ENCODE data around the gene TMX3.

TMX3 gene

GRCh38 chr18:68703326-68703725 is 11.6 kb downstream of the TMX3 start:
- Histone ChIP-seq H3K9ac (ENCODE audit: low read depth, low read length) (no peak overlapping the region), H3K36me3 (ENCODE audit: insufficient read depth, low read depth, low read length) (peaks cover 73% of the 10 kb centered on the region), H3K27me3 (ENCODE audit: insufficient read depth, low read length) (no peaks in the 10 kb centered on the region), H3K4me3 (ENCODE audit: low read length) (no peak overlapping the region), H3K27ac (ENCODE audit: low read length) (no peak overlapping the region), H3K9me3 (ENCODE audit: insufficient read depth, low read depth, low read length) (no peaks in the 10 kb centered on the region), H3K4me1 (ENCODE audit: insufficient read depth, low read length) (no peaks in the 10 kb centered on the region)

GRCh38 chr18:68701353-68701752 is 13.6 kb downstream of the TMX3 start:
- H3K4me1 ChIP-seq (ENCODE audit: insufficient read depth, low read length): no peaks in the 10 kb centered on the region
- no peak overlapping the region for H3K4me3 ChIP-seq (ENCODE audit: low read length)
- peaks cover 74% of the 10 kb centered on the region for H3K36me3 ChIP-seq (ENCODE audit: insufficient read depth, low read depth, low read length)
- no peak overlapping the region for H3K9ac ChIP-seq (ENCODE audit: low read depth, low read length)
- H3K27ac ChIP-seq (ENCODE audit: low read length): no peak overlapping the region
- no peaks in the 10 kb centered on the region for H3K9me3 ChIP-seq (ENCODE audit: insufficient read depth, low read depth, low read length)
- H3K27me3 ChIP-seq (ENCODE audit: insufficient read depth, low read length): no peaks in the 10 kb centered on the region

GRCh38 chr18:68699043-68699442 is 15.9 kb downstream of the TMX3 start:
- H3K27ac ChIP-seq (ENCODE audit: low read length): no peak overlapping the region
- no peak overlapping the region for H3K4me3 ChIP-seq (ENCODE audit: low read length)
- no peaks in the 10 kb centered on the region for H3K9me3 ChIP-seq (ENCODE audit: insufficient read depth, low read depth, low read length)
- H3K9ac ChIP-seq (ENCODE audit: low read depth, low read length): no peak overlapping the region
- no peaks in the 10 kb centered on the region for H3K4me1 ChIP-seq (ENCODE audit: insufficient read depth, low read length)
- peaks cover 74% of the 10 kb centered on the region for H3K36me3 ChIP-seq (ENCODE audit: insufficient read depth, low read depth, low read length)
- H3K27me3 ChIP-seq (ENCODE audit: insufficient read depth, low read length): no peaks in the 10 kb centered on the region

GRCh38 chr18:68696937-68697336 is 18.0 kb downstream of the TMX3 start:
- Histone ChIP-seq H3K27me3 (ENCODE audit: insufficient read depth, low read length) (no peaks in the 10 kb centered on the region), H3K4me3 (ENCODE audit: low read length) (no peak overlapping the region), H3K9me3 (ENCODE audit: insufficient read depth, low read depth, low read length) (no peaks in the 10 kb centered on the region), H3K27ac (ENCODE audit: low read length) (no peak overlapping the region), H3K36me3 (ENCODE audit: insufficient read depth, low read depth, low read length) (peaks cover 76% of the 10 kb centered on the region), H3K9ac (ENCODE audit: low read depth, low read length) (no peak overlapping the region), H3K4me1 (ENCODE audit: insufficient read depth, low read length) (no peaks in the 10 kb centered on the region)

- peaks cover 82% of the 10 kb centered on the region for H3K36me3 ChIP-seq (ENCODE audit: insufficient read depth, low read depth, low read length)
- H3K9ac ChIP-seq (ENCODE audit: low read depth, low read length): no peak overlapping the region
These were observed 20.6 kb downstream of the TMX3 start for GRCh38 chr18:68694316-68694715.

GRCh38 chr18:68693091-68693815 is 21.7 kb downstream of the TMX3 start:
- no peaks in the 10 kb centered on the region for H3K4me1 ChIP-seq (ENCODE audit: insufficient read depth, low read length)
- no peaks in the 10 kb centered on the region for H3K9me3 ChIP-seq (ENCODE audit: insufficient read depth, low read depth, low read length)
- no peaks in the 10 kb centered on the region for H3K27me3 ChIP-seq (ENCODE audit: insufficient read depth, low read length)
- H3K9ac ChIP-seq (ENCODE audit: low read depth, low read length): no peak overlapping the region
- H3K36me3 ChIP-seq (ENCODE audit: insufficient read depth, low read depth, low read length): peaks cover 82% of the 10 kb centered on the region
- no peak overlapping the region for H3K27ac ChIP-seq (ENCODE audit: low read length)
- no peak overlapping the region for H3K4me3 ChIP-seq (ENCODE audit: low read length)

More at GRCh38 chr18:68694316-68694715, 20.6 kb downstream of the TMX3 start:
- Histone ChIP-seq H3K4me3 (ENCODE audit: low read length) (no peak overlapping the region), H3K9me3 (ENCODE audit: insufficient read depth, low read depth, low read length) (no peaks in the 10 kb centered on the region), H3K27me3 (ENCODE audit: insufficient read depth, low read length) (no peaks in the 10 kb centered on the region), H3K4me1 (ENCODE audit: insufficient read depth, low read length) (no peaks in the 10 kb centered on the region), H3K27ac (ENCODE audit: low read length) (no peak overlapping the region)

GRCh38 chr18:68679528-68679927 is 35.4 kb downstream of the TMX3 start:
- H3K4me1 ChIP-seq (ENCODE audit: insufficient read depth, low read length): no peaks in the 10 kb centered on the region
- H3K27ac ChIP-seq (ENCODE audit: low read length): no peak overlapping the region
- peaks cover 90% of the 10 kb centered on the region for H3K36me3 ChIP-seq (ENCODE audit: insufficient read depth, low read depth, low read length)
- H3K9me3 ChIP-seq (ENCODE audit: insufficient read depth, low read depth, low read length): no peaks in the 10 kb centered on the region
- no peak overlapping the region for H3K9ac ChIP-seq (ENCODE audit: low read depth, low read length)
- no peaks in the 10 kb centered on the region for H3K27me3 ChIP-seq (ENCODE audit: insufficient read depth, low read length)
- no peak overlapping the region for H3K4me3 ChIP-seq (ENCODE audit: low read length)

GRCh38 chr18:68676913-68677312 is 38.0 kb downstream of the TMX3 start:
- H3K9ac ChIP-seq (ENCODE audit: low read depth, low read length): no peak overlapping the region
- H3K27ac ChIP-seq (ENCODE audit: low read length): no peak overlapping the region
- H3K4me1 ChIP-seq (ENCODE audit: insufficient read depth, low read length): no peaks in the 10 kb centered on the region
- H3K9me3 ChIP-seq (ENCODE audit: insufficient read depth, low read depth, low read length): no peaks in the 10 kb centered on the region
- H3K4me3 ChIP-seq (ENCODE audit: low read length): no peak overlapping the region
- H3K36me3 ChIP-seq (ENCODE audit: insufficient read depth, low read depth, low read length): peaks cover 70% of the 10 kb centered on the region
- H3K27me3 ChIP-seq (ENCODE audit: insufficient read depth, low read length): no peaks in the 10 kb centered on the region

- no peak overlapping the region for H3K9ac ChIP-seq (ENCODE audit: low read depth, low read length)
- no peak overlapping the region for H3K4me3 ChIP-seq (ENCODE audit: low read length)
- no peaks in the 10 kb centered on the region for H3K4me1 ChIP-seq (ENCODE audit: insufficient read depth, low read length)
- no peak overlapping the region for H3K27ac ChIP-seq (ENCODE audit: low read length)
- H3K36me3 ChIP-seq (ENCODE audit: insufficient read depth, low read depth, low read length): no peaks in the 10 kb centered on the region
- H3K27me3 ChIP-seq (ENCODE audit: insufficient read depth, low read length): no peaks in the 10 kb centered on the region
- no peaks in the 10 kb centered on the region for H3K9me3 ChIP-seq (ENCODE audit: insufficient read depth, low read depth, low read length)
These were observed 47.8 kb downstream of the TMX3 start for GRCh38 chr18:68667121-68667520.

GRCh38 chr18:68666381-68666780 is 48.5 kb downstream of the TMX3 start:
- no peaks in the 10 kb centered on the region for H3K4me1 ChIP-seq (ENCODE audit: insufficient read depth, low read length)
- no peaks in the 10 kb centered on the region for H3K27me3 ChIP-seq (ENCODE audit: insufficient read depth, low read length)
- no peak overlapping the region for H3K27ac ChIP-seq (ENCODE audit: low read length)
- H3K9ac ChIP-seq (ENCODE audit: low read depth, low read length): no peak overlapping the region
- no peaks in the 10 kb centered on the region for H3K9me3 ChIP-seq (ENCODE audit: insufficient read depth, low read depth, low read length)
- H3K4me3 ChIP-seq (ENCODE audit: low read length): no peak overlapping the region
- H3K36me3 ChIP-seq (ENCODE audit: insufficient read depth, low read depth, low read length): no peaks in the 10 kb centered on the region

- H3K36me3 ChIP-seq (ENCODE audit: insufficient read depth, low read depth, low read length): no peaks in the 10 kb centered on the region
- H3K4me3 ChIP-seq (ENCODE audit: low read length): no peak overlapping the region
- H3K9me3 ChIP-seq (ENCODE audit: insufficient read depth, low read depth, low read length): no peaks in the 10 kb centered on the region
- no peaks in the 10 kb centered on the region for H3K4me1 ChIP-seq (ENCODE audit: insufficient read depth, low read length)
- H3K27ac ChIP-seq (ENCODE audit: low read length): no peak overlapping the region
- no peaks in the 10 kb centered on the region for H3K27me3 ChIP-seq (ENCODE audit: insufficient read depth, low read length)
- H3K9ac ChIP-seq (ENCODE audit: low read depth, low read length): no peak overlapping the region
These were observed 49.3 kb downstream of the TMX3 start for GRCh38 chr18:68665628-68666027.

GRCh38 chr18:68662754-68663153 is 52.2 kb downstream of the TMX3 start:
- no peak overlapping the region for H3K9ac ChIP-seq (ENCODE audit: low read depth, low read length)
- H3K27ac ChIP-seq (ENCODE audit: low read length): no peak overlapping the region
- H3K36me3 ChIP-seq (ENCODE audit: insufficient read depth, low read depth, low read length): no peaks in the 10 kb centered on the region
- no peaks in the 10 kb centered on the region for H3K27me3 ChIP-seq (ENCODE audit: insufficient read depth, low read length)
- no peak overlapping the region for H3K4me3 ChIP-seq (ENCODE audit: low read length)
- H3K4me1 ChIP-seq (ENCODE audit: insufficient read depth, low read length): no peaks in the 10 kb centered on the region
- H3K9me3 ChIP-seq (ENCODE audit: insufficient read depth, low read depth, low read length): no peaks in the 10 kb centered on the region

Measured in iPS-20b (cell line).